ENCODE data around the gene ALKAL2. TPM values are rescaled to one million over a fixed set of nuclear protein-coding genes. Genes with fewer than 3 reads are reported as not detected.

ALKAL2 gene, protein sequence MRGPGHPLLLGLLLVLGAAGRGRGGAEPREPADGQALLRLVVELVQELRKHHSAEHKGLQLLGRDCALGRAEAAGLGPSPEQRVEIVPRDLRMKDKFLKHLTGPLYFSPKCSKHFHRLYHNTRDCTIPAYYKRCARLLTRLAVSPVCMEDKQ
- under 0.01 TPM in 1 of 2 replicates, not detected in the other for total RNA-seq

DNA sequence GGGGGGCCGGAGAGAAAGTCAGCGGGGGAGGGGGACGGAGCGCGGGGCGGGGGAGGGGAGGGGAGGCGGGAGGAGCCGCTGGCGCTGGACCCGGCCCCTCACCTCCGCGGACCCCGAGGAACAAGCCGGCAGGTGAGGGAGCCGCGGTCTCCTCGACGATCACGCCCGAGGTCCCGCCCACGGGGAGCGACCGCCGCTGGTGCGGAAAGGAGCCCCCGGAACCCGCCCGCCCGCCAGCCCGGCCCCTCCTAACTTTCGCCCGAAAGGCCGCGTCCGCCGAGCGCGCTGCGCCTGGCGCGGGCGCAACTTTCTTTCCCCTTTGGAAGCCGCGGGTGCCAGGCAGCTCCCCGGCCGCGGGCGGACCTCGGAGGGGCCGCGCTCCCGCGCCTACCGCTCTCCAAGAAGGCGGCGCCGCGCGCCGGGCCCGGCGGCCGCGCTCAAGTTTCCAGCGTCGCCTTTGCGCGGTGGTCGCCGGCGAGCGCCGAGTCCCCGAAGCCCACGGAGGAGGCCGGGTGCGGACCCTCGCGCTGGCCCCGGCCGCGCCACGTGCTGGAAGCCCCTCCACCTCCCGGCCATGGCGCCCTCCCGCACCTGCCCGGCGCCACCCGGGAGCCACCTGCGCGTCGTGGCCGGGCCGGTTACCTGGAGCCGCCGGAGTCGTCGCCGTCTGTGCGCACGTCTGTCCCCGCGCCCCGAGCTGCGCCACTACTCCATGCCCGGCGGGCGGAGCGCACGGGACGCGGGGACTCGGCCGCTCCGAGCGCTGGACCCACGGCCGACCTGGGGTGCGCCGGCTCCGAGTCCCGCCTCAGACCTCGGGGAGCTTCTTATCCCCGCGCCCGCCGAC, at the start of gene ALKAL2:
ALKAL2 (minus strand) TSS at position 181 of the 847 bp plus-strand sequence. CDS start 256 bp downstream, outside the sequence.

DNA sequence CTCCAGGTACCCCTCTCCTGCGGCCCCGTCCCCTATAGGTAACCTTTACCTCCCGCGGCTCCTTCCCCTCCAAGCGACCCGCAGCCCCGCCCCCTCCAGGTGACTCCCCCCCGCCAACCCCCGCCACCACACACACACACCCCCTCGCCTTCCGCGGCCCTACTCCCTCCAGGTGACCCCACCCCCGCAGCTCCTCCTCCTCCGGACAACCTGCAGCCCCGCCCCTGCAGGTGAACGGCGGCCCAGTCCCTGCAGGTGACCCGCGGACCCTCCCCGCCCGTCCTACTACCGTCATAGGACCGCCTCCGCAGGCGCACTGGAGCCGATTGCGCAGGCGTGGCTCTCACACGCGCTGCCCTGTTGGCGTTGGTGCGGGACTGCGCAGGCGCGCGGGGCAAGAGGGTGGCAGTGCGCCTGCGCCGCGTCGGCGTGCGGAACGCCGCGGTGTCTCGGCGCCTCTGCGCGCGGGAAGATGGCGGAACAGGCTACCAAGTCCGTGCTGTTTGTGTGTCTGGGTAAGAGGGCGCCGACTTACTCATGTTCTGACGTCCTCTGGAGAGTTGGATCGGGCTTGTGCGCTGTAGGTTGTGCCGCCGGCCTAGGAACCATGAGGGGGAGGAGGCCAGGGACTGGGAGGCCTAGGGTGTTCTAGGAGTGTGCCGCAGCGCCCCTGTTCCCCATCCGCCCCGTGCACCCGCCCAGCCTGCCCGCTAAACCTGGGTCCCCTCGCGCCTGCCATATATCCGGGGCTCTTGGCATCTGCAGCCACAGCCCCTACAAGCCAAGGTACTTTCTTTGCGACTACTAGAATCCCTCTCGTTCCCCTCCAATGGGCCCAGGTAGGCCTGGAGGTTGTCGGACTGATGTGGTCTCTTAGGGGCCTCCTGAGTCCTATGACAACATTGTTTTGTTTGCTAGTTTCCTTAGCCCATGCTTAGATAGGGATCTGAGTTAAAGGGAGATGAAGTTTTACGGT, 23.1 kb downstream of the ALKAL2 start, which contains the start of gene ACP1:
ACP1 (plus strand) TSS at position 455 of the 976 bp plus-strand sequence; CDS start at position 473, 18 bp downstream.

GRCh38 chr2:263774-264492, 24.0 kb downstream of the ALKAL2 start, which contains the start of gene SH3YL1:
SH3YL1 (minus strand) TSS chr2:264032; CDS start chr2:263984, 48 bp downstream.

Other genes starting within 250 kb of the ALKAL2 start
- under 0.01 and 1.4 TPM in 2 replicates for gene FAM110C, start 241.6 kb downstream of the ALKAL2 start, total RNA-seq
- 23.0 and 43.7 TPM in 2 replicates for gene SH3YL1, start 24.1 kb downstream of the ALKAL2 start, total RNA-seq
- 74.2 and 85.7 TPM in 2 replicates for gene ACP1, start 23.1 kb downstream of the ALKAL2 start, total RNA-seq

All from regular cardiac myocyte (primary cell).